Endothelial cell of umbilical vein (primary cell): ENCODE data around the gene DMRTB1. TPM values are rescaled to one million over a fixed set of nuclear protein-coding genes. Genes with fewer than 3 reads are reported as not detected.

Experiments
- BruUV-seq: library from RNA; stranded (reverse); fragments of 400-500 nt; replicated peaks from 2 replicates; lab custom pipeline; 2021; lab: Mats Ljungman, UMichigan
- CTCF ChIA-PET: fragments of 300-600, 350-600 bp; sonication (Branson Sonifier 250); formaldehyde crosslinking; loops from one replicate; lab custom pipeline; 2021; ENCODE audit warnings: antibody characterized with exemption, inconsistent platforms; lab: Charles Lee
- POLR2A ChIA-PET: fragments of 300-600, 350-600 bp; sonication (Branson Sonifier 250); formaldehyde crosslinking; loops from one replicate; lab custom pipeline; 2021; ENCODE audit warnings: antibody characterized with exemption, inconsistent platforms; lab: Charles Lee
- DNase-seq: peaks from one replicate; pipeline ENCODE4 v3.0.0-alpha.2; 2011; ENCODE audit warnings: low read depth, low spot score
- FAIRE-seq: peaks from 2 replicates; lab custom pipeline; 2011; peaks lifted over from hg19 to GRCh38; lab: Jason Lieb, UNC
- H2AFZ ChIP-seq: 2 replicates; pipeline ENCODE4 v1.6.0; 2012; ENCODE audit warnings: low read depth, low read length, control low read depth, inconsistent platforms
- H3K27ac ChIP-seq: 2 replicates; pipeline ENCODE4 v1.5.1; 2011; ENCODE audit warnings: low read depth, mild to moderate bottlenecking, control low read depth, low read length, moderate library complexity; ENCODE audit not compliant: insufficient read depth
- H3K27me3 ChIP-seq, 2 experiments: 2 replicates each; pipeline versions ENCODE4 v1.6.0 to v1.6.1; 2011; ENCODE audit warnings: low read length in 2 of 2, mixed read lengths in 1 of 2; ENCODE audit not compliant: control insufficient read depth in 2 of 2, insufficient read depth in 2 of 2
- H3K36me3 ChIP-seq, 2 experiments: 2 replicates in 1 of 2; 3 replicates in 1 of 2; pipeline ENCODE4 v1.5.1; 2011; ENCODE audit warnings: low read length in 2 of 2, mild to moderate bottlenecking in 1 of 2, moderate library complexity in 1 of 2; ENCODE audit not compliant: control insufficient read depth in 2 of 2, insufficient read depth in 2 of 2; ENCODE audit errors: extremely low read depth in 1 of 2
- H3K4me1 ChIP-seq: 3 replicates; pipeline ENCODE4 v1.5.1; 2011; ENCODE audit warnings: mild to moderate bottlenecking, low read length; ENCODE audit not compliant: control insufficient read depth, insufficient read depth; ENCODE audit errors: extremely low read depth
- H3K4me2 ChIP-seq: 2 replicates; pipeline ENCODE4 v1.6.1; 2011; ENCODE audit warnings: low read length, control low read depth, mixed read lengths; ENCODE audit not compliant: insufficient read depth
- H3K4me3 ChIP-seq, 3 experiments: fragments of 200-600 bp in 1 of 3; sonication (generic), shearing (Covaris generic) in 1 of 3; replicated peaks in 1 of 3; 2 replicates each; pipeline ENCODE4 v1.5.1; 2011 to 2016; ENCODE audit warnings: control low read depth in 3 of 3, low read length in 3 of 3, mild to moderate bottlenecking in 2 of 3, inconsistent platforms in 1 of 3, low read depth in 1 of 3, moderate library complexity in 1 of 3; ENCODE audit not compliant: insufficient read depth in 1 of 3
- H3K79me2 ChIP-seq: 2 replicates; pipeline ENCODE4 v1.6.0; 2012; ENCODE audit warnings: low read length, inconsistent platforms; ENCODE audit not compliant: control insufficient read depth, insufficient read depth
- H3K9ac ChIP-seq: replicated peaks from 2 replicates; pipeline ENCODE3; 2011; ENCODE audit warnings: low read length, control low read depth; ENCODE audit not compliant: insufficient read depth; ENCODE audit errors: extremely low read depth
- H3K9me1 ChIP-seq: replicated peaks from 3 replicates; pipeline ENCODE4 v1.6.0; 2011; ENCODE audit warnings: mild to moderate bottlenecking, low read length; ENCODE audit not compliant: control insufficient read depth, insufficient read depth; ENCODE audit errors: extremely low read depth
- H3K9me3 ChIP-seq: replicated peaks from 2 replicates; pipeline ENCODE4 v1.5.1; 2012; ENCODE audit warnings: low read length, inconsistent platforms; ENCODE audit not compliant: control insufficient read depth, insufficient read depth
- H4K20me1 ChIP-seq: replicated peaks from 2 replicates; pipeline ENCODE3; 2011; ENCODE audit warnings: mild to moderate bottlenecking, low read length; ENCODE audit not compliant: control insufficient read depth, insufficient read depth; ENCODE audit errors: extremely low read depth
- EZH2 ChIP-seq: IDR thresholded peaks from 2 replicates; pipeline ENCODE4 v1.6.1; 2012; ENCODE audit warnings: borderline replicate concordance, low read depth, mild to moderate bottlenecking, moderate library complexity, low read length, inconsistent platforms; ENCODE audit not compliant: severe bottlenecking
- FOS ChIP-seq: IDR thresholded peaks from 2 replicates; pipeline ENCODE4 v1.6.1; 2011; ENCODE audit warnings: mild to moderate bottlenecking, low read length, moderate library complexity, borderline replicate concordance; ENCODE audit not compliant: insufficient read depth
- GATA2 ChIP-seq: IDR thresholded peaks from 2 replicates; pipeline ENCODE4 v1.7.0; 2011; ENCODE audit warnings: low read depth, mild to moderate bottlenecking, moderate library complexity, mixed read lengths, low read length; ENCODE audit not compliant: insufficient read length, insufficient read depth
- JUN ChIP-seq: IDR thresholded peaks from 2 replicates; pipeline ENCODE4 v1.6.1; 2011; ENCODE audit warnings: borderline replicate concordance, low read depth; ENCODE audit not compliant: insufficient read length, insufficient read depth
- MYC ChIP-seq: IDR thresholded peaks from one replicate; pipeline ENCODE4 v1.6.1; 2011; ENCODE audit warnings: mild to moderate bottlenecking, low read depth, low read length
- POLR2A ChIP-seq: IDR thresholded peaks from 2 replicates; pipeline ENCODE4 v1.6.1; 2012; ENCODE audit warnings: low read depth, mild to moderate bottlenecking, control low read depth, low read length
- POLR2AphosphoS5 ChIP-seq: IDR thresholded peaks from 2 replicates; pipeline ENCODE4 v1.6.1; 2012; ENCODE audit warnings: low read depth, mild to moderate bottlenecking, control low read depth, low read length, moderate library complexity; ENCODE audit not compliant: insufficient read depth
- dilution Hi-C: fragments of 300-500 bp; cut with MboI; formaldehyde crosslinking; loops from one replicate; pipeline ENCODE4 v1.15.0; 2019; ENCODE audit warnings: low sequenced_read_pairs; ENCODE audit not compliant: extremely low pct_ligation_motif_present
- intact Hi-C: fragments of 100-400 bp; cut with micrococcal nuclease; formaldehyde crosslinking; loops from one replicate; pipeline ENCODE4 v1.10.0; 2022
- polyA plus RNA-seq, 4 experiments: library from polyadenylated mRNA; depleted of rRNA in 3 of 4; stranded (reverse) in 3 of 4; unstranded in 1 of 4; fragments of >200 nt; gene quantifications; 2 replicates each; pipeline versions ENCODE4 v1.2.1 to v1.2.3, GENCODE V29; 2011 to 2012; ENCODE audit warnings: missing spikeins in 1 of 4
- total RNA-seq: library from RNA; stranded (reverse); gene quantifications from 2 replicates; pipeline ENCODE4 v1.2.3, GENCODE V29; 2021
- TF ChIP-seq, protein P1 (sequence below), 2 donors: IDR thresholded peaks; 1 replicate in 1 of 2; 2 replicates in 1 of 2; pipeline ENCODE4 v1.5.1; 2011; ENCODE audit warnings: low read length in 2 of 2, mild to moderate bottlenecking in 2 of 2, moderate library complexity in 2 of 2, control low read depth in 1 of 2, inconsistent platforms in 1 of 2, low read depth in 1 of 2; ENCODE audit not compliant: insufficient read depth in 1 of 2; ENCODE audit errors: extremely low read depth in 1 of 2
- TF ChIP-seq, protein P2 (sequence below): IDR thresholded peaks from 2 replicates; pipeline ENCODE4 v1.6.1; 2011; ENCODE audit not compliant: insufficient read depth, insufficient read length

DMRTB1 gene
- total and polyA plus RNA-seq, 2 donors (not counting 3 experiments of a cell fraction or from before 2014, with no cell fraction given): not detected

DNA sequence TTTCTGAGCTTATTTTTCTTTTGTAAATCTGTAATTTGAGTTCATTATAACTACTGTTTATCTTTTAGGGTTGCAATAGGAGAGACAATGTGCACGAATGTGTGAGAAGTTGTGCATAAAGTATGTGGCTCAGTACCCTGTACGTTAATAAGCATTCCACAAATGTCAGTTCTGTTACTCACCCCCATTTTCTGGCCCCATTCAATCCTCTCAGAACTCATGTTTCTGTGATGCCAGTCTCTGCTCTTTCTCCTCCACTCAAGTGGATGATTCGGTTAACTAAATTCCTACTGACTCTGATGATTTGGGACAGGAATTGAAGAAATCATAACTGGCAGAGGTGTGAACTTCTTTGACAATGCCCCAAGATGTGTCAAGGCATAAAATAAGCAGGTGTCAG lies 10.2 kb upstream of the DMRTB1 start:
- no peak overlapping the region for H2AFZ ChIP-seq
- DNase-seq (no peak), FAIRE-seq (no peak)
- no peaks in the 10 kb centered on the region for H3K79me2 ChIP-seq
- H3K36me3 ChIP-seq: no peaks in the 10 kb centered on the region
- ChIA-PET POLR2A (no interaction called here), CTCF (interaction anchor here (1.4 kb wide), 1 partner anchor 37 kb away, joined by 4 read pairs; no protein-coding TSS in a partner anchor)
- H3K9ac ChIP-seq: no peak overlapping the region
- intact Hi-C loops: no loop called here
- no peak overlapping the region for H3K4me3 ChIP-seq
- H3K4me2 ChIP-seq: no peak overlapping the region
- no peaks in the 10 kb centered on the region for H3K4me1 ChIP-seq
- dilution Hi-C loops: no loop called here
- H4K20me1 ChIP-seq: no peaks in the 10 kb centered on the region
- TF ChIP-seq EZH2 (no peak), GATA2 (no peak), POLR2A (no peak), JUN (no peak), FOS (no peak), POLR2AphosphoS5 (no peak), MYC (no peak)
- TF ChIP-seq, protein P1, sequence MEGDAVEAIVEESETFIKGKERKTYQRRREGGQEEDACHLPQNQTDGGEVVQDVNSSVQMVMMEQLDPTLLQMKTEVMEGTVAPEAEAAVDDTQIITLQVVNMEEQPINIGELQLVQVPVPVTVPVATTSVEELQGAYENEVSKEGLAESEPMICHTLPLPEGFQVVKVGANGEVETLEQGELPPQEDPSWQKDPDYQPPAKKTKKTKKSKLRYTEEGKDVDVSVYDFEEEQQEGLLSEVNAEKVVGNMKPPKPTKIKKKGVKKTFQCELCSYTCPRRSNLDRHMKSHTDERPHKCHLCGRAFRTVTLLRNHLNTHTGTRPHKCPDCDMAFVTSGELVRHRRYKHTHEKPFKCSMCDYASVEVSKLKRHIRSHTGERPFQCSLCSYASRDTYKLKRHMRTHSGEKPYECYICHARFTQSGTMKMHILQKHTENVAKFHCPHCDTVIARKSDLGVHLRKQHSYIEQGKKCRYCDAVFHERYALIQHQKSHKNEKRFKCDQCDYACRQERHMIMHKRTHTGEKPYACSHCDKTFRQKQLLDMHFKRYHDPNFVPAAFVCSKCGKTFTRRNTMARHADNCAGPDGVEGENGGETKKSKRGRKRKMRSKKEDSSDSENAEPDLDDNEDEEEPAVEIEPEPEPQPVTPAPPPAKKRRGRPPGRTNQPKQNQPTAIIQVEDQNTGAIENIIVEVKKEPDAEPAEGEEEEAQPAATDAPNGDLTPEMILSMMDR (IDR thresholded peaks at IDR 0.05; ENCODE audit: extremely low read depth in 1 of 2, insufficient read depth in 1 of 2, low read depth in 1 of 2, low read length in 2 of 2): no peak
- TF ChIP-seq, protein P2, sequence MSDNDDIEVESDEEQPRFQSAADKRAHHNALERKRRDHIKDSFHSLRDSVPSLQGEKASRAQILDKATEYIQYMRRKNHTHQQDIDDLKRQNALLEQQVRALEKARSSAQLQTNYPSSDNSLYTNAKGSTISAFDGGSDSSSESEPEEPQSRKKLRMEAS: no peak
- H3K9me3 ChIP-seq: no peaks in the 10 kb centered on the region
- no TSS peak for BruUV-seq
- H3K9me1 ChIP-seq: no peaks in the 10 kb centered on the region
- peaks cover 23 to 48% of the 10 kb centered on the region in 2 experiments for H3K27me3 ChIP-seq
- no peak overlapping the region for H3K27ac ChIP-seq
